Measurements from ENCODE around the gene PEG3. TPM values are rescaled to one million over a fixed set of nuclear protein-coding genes. Genes with fewer than 3 reads are reported as not detected.

Gene PEG3
- polyA plus RNA-seq, 4 donors = 63.7 to 256 (median 92.1) TPM

- DNase-seq (ENCODE audit: low read depth in 4 of 4, low spot score in 3 of 4) = no peak
Observed at GRCh38 chr19:56813531-56813930, 27.0 kb downstream of the PEG3 start.

GRCh38 chr19:56811480-56811879 lies 29.0 kb downstream of the PEG3 start:
- no peak for DNase-seq (ENCODE audit: low read depth in 4 of 4, low spot score in 3 of 4)

- no peak for DNase-seq (ENCODE audit: low read depth in 4 of 4, low spot score in 3 of 4)
Observed at GRCh38 chr19:56810260-56810659, 30.3 kb downstream of the PEG3 start.

DNA sequence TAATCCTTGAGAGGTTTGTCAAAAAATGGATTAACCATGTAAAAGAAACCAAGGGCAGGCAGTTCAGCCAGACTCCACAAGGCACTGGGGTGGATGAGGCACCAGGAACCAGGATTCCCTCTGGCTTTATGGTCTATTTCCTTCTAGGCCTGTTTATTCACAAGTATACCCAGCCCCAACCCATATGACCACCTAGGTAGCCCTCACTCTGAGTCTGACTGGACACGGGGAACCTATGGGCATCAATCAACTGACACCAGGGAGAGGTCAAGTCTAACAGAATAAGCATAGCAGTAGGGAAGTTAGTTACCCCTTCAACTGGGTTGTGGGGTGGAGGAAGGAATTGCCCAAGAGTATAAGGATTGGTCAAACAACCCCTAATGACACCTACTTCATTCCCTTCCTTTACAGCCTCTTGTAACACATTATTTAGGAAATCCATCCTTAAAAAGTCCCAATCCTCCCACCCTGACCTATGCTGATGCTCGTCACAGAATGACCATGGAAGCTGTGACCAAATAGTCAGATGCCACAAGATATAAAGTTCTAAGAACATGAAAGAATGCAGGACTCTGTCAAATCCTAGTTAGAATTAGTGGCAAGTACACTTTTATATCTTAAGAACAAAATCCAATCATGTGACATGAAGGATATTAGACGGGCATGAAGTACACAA lies 31.7 kb downstream of the PEG3 start:
- no peak for DNase-seq (ENCODE audit: low read depth in 4 of 4, low spot score in 3 of 4)

GRCh38 chr19:56806639-56807038 lies 33.9 kb downstream of the PEG3 start:
- no peak for DNase-seq (ENCODE audit: low read depth in 4 of 4, low spot score in 3 of 4)

Other genes with a start within 250 kb of the PEG3 start
- 1 to 10 TPM; 8.0 to 10.0 (median 9.0) TPM for gene ZNF71, start 245.4 kb downstream of the PEG3 start, polyA plus RNA-seq (ENCODE audit: insufficient read length in 4 of 4)
- gene SMIM17, start 197.6 kb downstream of the PEG3 start, polyA plus RNA-seq (ENCODE audit: insufficient read length in 4 of 4) = 1 to 10 TPM; 1.0 to 2.0 (median 1.6) TPM
- gene ZNF835, start 169.0 kb downstream of the PEG3 start, polyA plus RNA-seq (ENCODE audit: insufficient read length in 4 of 4) = 1 to 10 TPM; 4.6 to 5.6 (median 5.2) TPM
- gene ZIM2, start within 50 bp of the PEG3 start, polyA plus RNA-seq (ENCODE audit: insufficient read length in 4 of 4) = 10 to 100 TPM in 1 of 4 donors, 1 to 10 TPM in 3; 1.1 to 13.6 (median 2.8) TPM